ENCODE data around the gene DHCR7. TPM values are rescaled to one million over a fixed set of nuclear protein-coding genes. Genes with fewer than 3 reads are reported as not detected.

Gene DHCR7
- total RNA-seq, 1 experiment from 2014 or later, result 286 TPM

DNA sequence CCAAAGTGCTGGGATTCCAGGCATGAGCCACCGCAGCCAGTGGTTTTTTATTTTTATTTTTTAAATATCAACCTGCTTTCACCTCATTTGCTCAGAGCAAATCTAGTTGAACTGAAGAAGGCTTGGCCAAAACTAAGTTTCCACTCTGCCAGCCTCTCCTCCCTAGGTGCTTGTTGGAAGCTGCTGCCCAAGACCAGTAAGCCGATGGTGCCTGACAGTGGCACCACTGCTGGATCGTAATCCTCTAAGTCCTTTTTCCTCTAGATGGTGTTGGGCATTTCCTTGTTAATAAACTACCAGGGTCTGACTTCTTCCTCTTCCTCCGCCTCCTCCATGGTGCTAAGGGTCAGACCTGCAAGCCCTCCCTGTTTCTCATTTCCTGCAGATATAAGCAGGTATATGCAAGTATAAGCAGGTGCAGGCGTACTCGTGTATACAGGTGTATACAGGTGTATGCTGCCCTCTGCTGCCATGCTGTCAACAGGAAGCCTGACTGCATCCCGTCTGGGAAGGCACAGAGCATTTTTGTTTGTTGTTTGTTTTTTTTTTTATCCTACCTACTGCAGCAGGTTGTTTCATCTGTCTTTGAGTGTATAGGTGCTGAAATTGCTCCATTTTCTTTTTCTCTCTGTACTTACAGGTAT is 6.4 kb upstream of the DHCR7 start:
- intact Hi-C loops (cut with micrococcal nuclease; ENCODE audit: unreplicated experiment), result no loop called here
- H3K4me1 ChIP-seq (ENCODE audit: insufficient read depth, low read length, poor library complexity, severe bottlenecking), result peaks cover 29% of the 10 kb centered on the region
- peak overlapping the region; percentile 85 for H3K4me3 ChIP-seq (ENCODE audit: low read depth, low read length, poor library complexity, severe bottlenecking)
- H3K9me3 ChIP-seq (ENCODE audit: low read depth, low read length, poor library complexity, severe bottlenecking), result no peaks in the 10 kb centered on the region
- H3K27me3 ChIP-seq (replicated peaks; ENCODE audit: insufficient read depth, low read depth, low read length, poor library complexity), result no peaks in the 10 kb centered on the region
- no TSS peak for BruUV-seq (replicated peaks)
- ChIA-PET CTCF (no interaction called here), POLR2A (ENCODE audit: low non-redundant PET) (no interaction called here)
- peaks cover 31% of the 10 kb centered on the region for H3K36me3 ChIP-seq (ENCODE audit: insufficient read depth, low read length, poor library complexity, severe bottlenecking)
- DNase-seq (ENCODE audit: low spot score), result no peak
- TF ChIP-seq EZH2 (IDR thresholded peaks at IDR 0.05; ENCODE audit: borderline replicate concordance, low read depth, low read length, poor library complexity, severe bottlenecking), result no peak
- TF ChIP-seq, protein P1, sequence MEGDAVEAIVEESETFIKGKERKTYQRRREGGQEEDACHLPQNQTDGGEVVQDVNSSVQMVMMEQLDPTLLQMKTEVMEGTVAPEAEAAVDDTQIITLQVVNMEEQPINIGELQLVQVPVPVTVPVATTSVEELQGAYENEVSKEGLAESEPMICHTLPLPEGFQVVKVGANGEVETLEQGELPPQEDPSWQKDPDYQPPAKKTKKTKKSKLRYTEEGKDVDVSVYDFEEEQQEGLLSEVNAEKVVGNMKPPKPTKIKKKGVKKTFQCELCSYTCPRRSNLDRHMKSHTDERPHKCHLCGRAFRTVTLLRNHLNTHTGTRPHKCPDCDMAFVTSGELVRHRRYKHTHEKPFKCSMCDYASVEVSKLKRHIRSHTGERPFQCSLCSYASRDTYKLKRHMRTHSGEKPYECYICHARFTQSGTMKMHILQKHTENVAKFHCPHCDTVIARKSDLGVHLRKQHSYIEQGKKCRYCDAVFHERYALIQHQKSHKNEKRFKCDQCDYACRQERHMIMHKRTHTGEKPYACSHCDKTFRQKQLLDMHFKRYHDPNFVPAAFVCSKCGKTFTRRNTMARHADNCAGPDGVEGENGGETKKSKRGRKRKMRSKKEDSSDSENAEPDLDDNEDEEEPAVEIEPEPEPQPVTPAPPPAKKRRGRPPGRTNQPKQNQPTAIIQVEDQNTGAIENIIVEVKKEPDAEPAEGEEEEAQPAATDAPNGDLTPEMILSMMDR (conservative IDR thresholded peaks at IDR 0.05; ENCODE audit: low read depth, low read length), result no peak
- H3K27ac ChIP-seq (ENCODE audit: low read depth, low read length, poor library complexity, severe bottlenecking), result no peak overlapping the region

DNA sequence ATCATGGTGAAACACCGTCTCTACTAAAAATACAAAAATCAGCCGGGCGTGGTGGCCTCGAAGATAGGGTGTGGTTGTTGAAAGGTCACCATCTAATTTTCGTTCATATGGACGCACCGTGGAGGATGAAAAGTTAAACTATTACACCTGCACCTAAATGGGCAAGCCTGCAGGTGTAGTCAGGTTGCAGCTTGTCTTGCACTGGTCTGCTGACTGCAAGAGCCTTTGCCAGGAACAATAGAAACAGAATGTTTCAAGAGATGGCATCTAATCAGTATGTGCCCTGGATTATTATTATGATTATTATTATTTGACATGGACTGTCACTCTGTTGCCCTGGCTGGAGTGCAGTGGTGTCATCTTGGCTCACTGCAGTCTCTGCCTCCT is 5.7 kb upstream of the DHCR7 start:
- intact Hi-C loops (cut with micrococcal nuclease; ENCODE audit: unreplicated experiment), result no loop called here
- no peak for DNase-seq (ENCODE audit: low spot score)
- CTCF ChIA-PET, result no interaction called here
- Histone ChIP-seq H3K27me3 (replicated peaks; ENCODE audit: insufficient read depth, low read depth, low read length, poor library complexity) (no peaks in the 10 kb centered on the region), H3K4me1 (ENCODE audit: insufficient read depth, low read length, poor library complexity, severe bottlenecking) (peaks cover 29% of the 10 kb centered on the region), H3K36me3 (ENCODE audit: insufficient read depth, low read length, poor library complexity, severe bottlenecking) (peaks cover 24% of the 10 kb centered on the region), H3K9me3 (ENCODE audit: low read depth, low read length, poor library complexity, severe bottlenecking) (no peaks in the 10 kb centered on the region), H3K4me3 (ENCODE audit: low read depth, low read length, poor library complexity, severe bottlenecking) (peak overlapping the region; percentile 85), H3K27ac (ENCODE audit: low read depth, low read length, poor library complexity, severe bottlenecking) (no peak overlapping the region)
- BruUV-seq (replicated peaks), result no TSS peak
- TF ChIP-seq, protein P1 (conservative IDR thresholded peaks at IDR 0.05; ENCODE audit: low read depth, low read length), result no peak
- no peak for TF ChIP-seq EZH2 (IDR thresholded peaks at IDR 0.05; ENCODE audit: borderline replicate concordance, low read depth, low read length, poor library complexity, severe bottlenecking)
- POLR2A ChIA-PET (ENCODE audit: low non-redundant PET), result no interaction called here

DNA sequence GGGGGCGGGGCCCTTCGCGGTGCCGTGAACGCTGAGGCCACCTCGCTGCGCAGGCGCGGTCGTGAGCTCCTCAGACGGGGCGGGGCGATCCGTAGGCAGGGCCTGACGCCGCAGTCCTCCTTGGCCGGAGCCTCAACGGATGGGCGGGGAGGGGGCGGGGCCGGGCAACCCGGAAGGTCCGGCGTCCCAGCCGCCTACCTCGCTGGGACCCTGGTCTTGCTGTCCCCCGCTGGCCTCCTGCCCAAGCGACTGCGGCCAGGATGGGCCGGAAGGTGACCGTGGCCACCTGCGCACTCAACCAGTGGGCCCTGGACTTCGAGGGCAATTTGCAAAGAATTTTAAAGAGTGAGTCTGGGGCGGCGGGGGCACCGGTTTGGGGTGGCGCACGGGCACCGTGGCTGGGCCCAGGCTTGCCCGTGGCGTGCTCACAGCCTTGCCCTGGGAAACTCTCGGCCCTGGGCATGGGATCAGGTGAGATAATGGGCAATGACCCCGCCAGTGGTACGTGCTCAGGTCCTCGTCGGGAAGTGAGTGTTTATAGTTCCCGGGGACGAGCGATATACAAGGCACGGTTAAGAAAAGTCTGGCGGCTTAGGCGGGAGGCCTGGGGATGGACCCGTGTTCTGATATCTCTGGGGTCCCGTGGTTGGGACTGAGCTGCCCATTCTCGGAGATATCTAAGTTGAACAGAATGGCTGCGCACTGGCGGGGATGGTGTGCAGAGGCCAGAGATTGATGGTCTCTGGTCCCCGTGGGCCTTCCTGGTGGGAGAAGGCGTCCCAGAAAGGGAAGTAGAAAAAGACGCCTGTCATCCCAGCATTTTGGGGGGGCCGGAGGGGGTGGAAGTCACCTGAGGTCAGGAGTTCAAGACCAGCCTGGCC is 5.1 kb upstream of the DHCR7 start, which contains the start of gene NADSYN1:
Gene NADSYN1, plus strand, starts transcription at position 167 of the 881 bp plus-strand sequence. Its CDS starts 94 bp downstream, at position 261.
- CTCF ChIA-PET, result interaction anchor here (0.6 to 1.7 kb wide), 4 partner anchors 72 to 127 kb away, joined by 3 to 11 read pairs (median 6); no protein-coding TSS in a partner anchor
- Histone ChIP-seq H3K4me3 (ENCODE audit: low read depth, low read length, poor library complexity, severe bottlenecking) (peak within 1 kb of the TSS; percentile 85), H3K27ac (ENCODE audit: low read depth, low read length, poor library complexity, severe bottlenecking) (peak within 1 kb of the TSS; percentile 66), H3K36me3 (ENCODE audit: insufficient read depth, low read length, poor library complexity, severe bottlenecking) (peaks cover 18% of the 10 kb centered on the region), H3K9me3 (ENCODE audit: low read depth, low read length, poor library complexity, severe bottlenecking) (no peaks in the 10 kb centered on the region), H3K27me3 (replicated peaks; ENCODE audit: insufficient read depth, low read depth, low read length, poor library complexity) (no peaks in the 10 kb centered on the region), H3K4me1 (ENCODE audit: insufficient read depth, low read length, poor library complexity, severe bottlenecking) (peaks cover 29% of the 10 kb centered on the region)
- DNase-seq (ENCODE audit: low spot score), result peak; percentile 97
- TF ChIP-seq EZH2 (IDR thresholded peaks at IDR 0.05; ENCODE audit: borderline replicate concordance, low read depth, low read length, poor library complexity, severe bottlenecking), result no peak
- TF ChIP-seq, protein P1 (conservative IDR thresholded peaks at IDR 0.05; ENCODE audit: low read depth, low read length), result no peak
- no TSS peak for BruUV-seq (replicated peaks)
- POLR2A ChIA-PET (ENCODE audit: low non-redundant PET), result interaction anchor here (0.7 to 1.0 kb wide), 2 partner anchors 23 to 136 kb away, joined by 4 to 5 read pairs; no protein-coding TSS in a partner anchor
- intact Hi-C loops (cut with micrococcal nuclease; ENCODE audit: unreplicated experiment), result no loop called here
